Thyroid gland (tissue), 4 donors: ENCODE results near the gene NXPE1.

Experiments
- CTCF ChIP-seq, 6 experiments: fragments of 200-600 bp in 3 of 6; fragments of 450-650 bp in 3 of 6; sonication (generic) in 3 of 6; IDR thresholded peaks; one replicate each; pipeline ENCODE4 v1.5.1; 2016 to 2019; ENCODE audit warnings: antibody characterized with exemption in 6 of 6, mild to moderate bottlenecking in 2 of 6, inconsistent platforms in 1 of 6, moderate library complexity in 1 of 6
- POLR2A ChIP-seq, 2 donors: fragments of 450-650 bp; IDR thresholded peaks; one replicate each; pipeline ENCODE4 v1.6.1; 2017; ENCODE audit warnings: antibody characterized with exemption in 2 of 2, mild to moderate bottlenecking in 2 of 2, moderate library complexity in 1 of 2

- no peak for TF ChIP-seq CTCF (IDR thresholded peaks at IDR 0.05)
- no peak for TF ChIP-seq POLR2A (IDR thresholded peaks at IDR 0.05)
Measured at GRCh38 chr11:114525682-114526081, 34.0 kb downstream of the NXPE1 start.
